ENCODE data around the gene UBE2G1. TPM values are rescaled to one million over a fixed set of nuclear protein-coding genes. Genes with fewer than 3 reads are reported as not detected.
A peak's percentile ranks its signal among the peaks of the same experiment; 100 is the strongest.

Gene UBE2G1
- total RNA-seq, 1 donor, result 39.3 TPM

DNA sequence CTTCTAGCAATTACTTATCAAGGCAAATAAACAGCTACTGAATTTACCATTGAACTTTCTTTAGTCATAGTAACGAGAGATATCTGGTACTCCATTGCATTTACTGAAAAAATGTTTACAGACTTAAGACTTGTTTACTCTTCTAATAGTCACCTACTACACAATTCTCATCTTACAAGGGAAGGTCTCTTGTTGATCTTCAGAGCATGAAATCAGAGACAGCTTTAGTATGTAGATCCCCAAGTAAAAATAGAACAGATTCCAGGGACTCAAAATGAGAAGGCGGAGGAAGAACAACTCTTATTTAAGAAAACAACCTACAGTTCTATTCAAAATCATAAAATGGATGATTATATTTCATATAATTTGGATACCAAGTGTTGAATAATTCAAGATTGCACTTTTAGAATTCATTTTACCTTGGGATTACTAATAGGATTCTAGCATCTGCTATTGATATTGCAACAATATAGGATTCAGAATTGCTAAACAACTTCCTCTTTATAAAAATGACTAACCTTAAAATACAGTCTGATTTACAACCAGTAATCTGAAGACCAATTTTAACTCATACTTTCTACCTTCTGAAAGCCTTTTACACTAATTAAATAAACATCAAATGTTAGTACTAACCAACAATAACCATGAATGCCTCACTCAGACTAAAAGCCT is 20.8 kb downstream of the UBE2G1 start:
- no peak overlapping the region for H3K4me3 ChIP-seq (ENCODE audit: low read depth, low read length)
- TF ChIP-seq, protein P1, sequence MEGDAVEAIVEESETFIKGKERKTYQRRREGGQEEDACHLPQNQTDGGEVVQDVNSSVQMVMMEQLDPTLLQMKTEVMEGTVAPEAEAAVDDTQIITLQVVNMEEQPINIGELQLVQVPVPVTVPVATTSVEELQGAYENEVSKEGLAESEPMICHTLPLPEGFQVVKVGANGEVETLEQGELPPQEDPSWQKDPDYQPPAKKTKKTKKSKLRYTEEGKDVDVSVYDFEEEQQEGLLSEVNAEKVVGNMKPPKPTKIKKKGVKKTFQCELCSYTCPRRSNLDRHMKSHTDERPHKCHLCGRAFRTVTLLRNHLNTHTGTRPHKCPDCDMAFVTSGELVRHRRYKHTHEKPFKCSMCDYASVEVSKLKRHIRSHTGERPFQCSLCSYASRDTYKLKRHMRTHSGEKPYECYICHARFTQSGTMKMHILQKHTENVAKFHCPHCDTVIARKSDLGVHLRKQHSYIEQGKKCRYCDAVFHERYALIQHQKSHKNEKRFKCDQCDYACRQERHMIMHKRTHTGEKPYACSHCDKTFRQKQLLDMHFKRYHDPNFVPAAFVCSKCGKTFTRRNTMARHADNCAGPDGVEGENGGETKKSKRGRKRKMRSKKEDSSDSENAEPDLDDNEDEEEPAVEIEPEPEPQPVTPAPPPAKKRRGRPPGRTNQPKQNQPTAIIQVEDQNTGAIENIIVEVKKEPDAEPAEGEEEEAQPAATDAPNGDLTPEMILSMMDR (IDR thresholded peaks at IDR 0.05; ENCODE audit: insufficient read depth, low read length), result no peak
- DNase-seq (ENCODE audit: low read depth), result no peak

DNA sequence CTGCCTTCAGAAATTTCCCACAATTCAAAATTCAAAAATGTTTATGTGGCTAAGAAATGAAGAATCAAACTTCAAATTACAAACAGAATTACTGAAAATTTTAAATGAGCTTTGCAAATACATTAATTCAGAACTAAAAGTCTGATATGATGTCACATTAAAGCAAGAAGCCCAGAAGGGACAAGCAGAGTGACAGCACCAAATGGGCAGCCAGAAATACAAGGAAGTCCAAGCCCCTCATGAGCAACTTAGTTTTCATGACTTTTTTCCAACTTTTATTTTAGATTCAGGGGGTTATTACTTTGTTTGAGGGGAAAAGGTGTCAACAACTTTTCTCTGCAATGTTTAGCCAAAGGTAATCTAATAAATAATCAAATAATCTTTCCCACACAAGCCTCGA is 21.5 kb downstream of the UBE2G1 start:
- no peak for DNase-seq (ENCODE audit: low read depth)
- TF ChIP-seq, protein P1 (IDR thresholded peaks at IDR 0.05; ENCODE audit: insufficient read depth, low read length), result no peak
- no peak overlapping the region for H3K4me3 ChIP-seq (ENCODE audit: low read depth, low read length)

DNA sequence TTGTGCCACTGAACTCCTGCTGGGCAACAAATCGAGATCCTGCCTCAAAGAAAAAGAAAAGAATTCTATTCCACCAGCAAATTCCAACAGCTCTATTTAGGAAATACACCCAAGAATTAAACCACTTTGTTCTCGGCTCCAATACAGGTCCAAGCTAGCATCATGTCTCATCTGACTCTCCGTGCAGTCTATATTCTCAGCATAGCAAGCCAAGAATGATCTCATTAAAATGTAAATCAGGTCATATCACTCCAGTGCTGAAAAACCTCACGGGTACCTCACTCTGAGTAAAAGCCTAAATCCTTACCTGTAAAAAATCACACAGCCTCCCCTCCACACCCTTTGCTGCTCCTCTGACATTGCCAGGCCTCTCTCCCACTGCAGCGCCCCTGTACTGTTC is 23.9 kb downstream of the UBE2G1 start:
- no peak overlapping the region for H3K4me3 ChIP-seq (ENCODE audit: low read depth, low read length)
- TF ChIP-seq, protein P1 (IDR thresholded peaks at IDR 0.05; ENCODE audit: insufficient read depth, low read length), result no peak
- DNase-seq (ENCODE audit: low read depth), result no peak

DNA sequence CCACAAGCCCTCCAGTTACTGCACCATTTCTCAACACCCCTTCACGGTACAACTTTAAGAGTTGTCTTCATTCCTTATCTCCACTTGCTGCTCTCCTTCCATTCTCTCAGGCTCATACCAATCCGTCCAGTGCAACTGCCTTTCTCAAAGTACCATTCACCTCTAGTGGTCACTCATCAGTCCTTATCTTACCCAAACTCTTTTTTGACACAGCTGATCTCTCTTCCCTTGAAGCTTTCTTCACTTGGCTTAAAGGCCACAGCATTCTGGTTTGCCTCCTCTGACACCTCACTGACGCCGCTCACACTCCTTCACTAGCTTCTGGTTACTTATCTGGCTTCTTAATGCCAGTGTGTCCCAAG is 24.9 kb downstream of the UBE2G1 start:
- H3K4me3 ChIP-seq (ENCODE audit: low read depth, low read length), result no peak overlapping the region
- TF ChIP-seq, protein P1 (IDR thresholded peaks at IDR 0.05; ENCODE audit: insufficient read depth, low read length), result no peak
- no peak for DNase-seq (ENCODE audit: low read depth)

DNA sequence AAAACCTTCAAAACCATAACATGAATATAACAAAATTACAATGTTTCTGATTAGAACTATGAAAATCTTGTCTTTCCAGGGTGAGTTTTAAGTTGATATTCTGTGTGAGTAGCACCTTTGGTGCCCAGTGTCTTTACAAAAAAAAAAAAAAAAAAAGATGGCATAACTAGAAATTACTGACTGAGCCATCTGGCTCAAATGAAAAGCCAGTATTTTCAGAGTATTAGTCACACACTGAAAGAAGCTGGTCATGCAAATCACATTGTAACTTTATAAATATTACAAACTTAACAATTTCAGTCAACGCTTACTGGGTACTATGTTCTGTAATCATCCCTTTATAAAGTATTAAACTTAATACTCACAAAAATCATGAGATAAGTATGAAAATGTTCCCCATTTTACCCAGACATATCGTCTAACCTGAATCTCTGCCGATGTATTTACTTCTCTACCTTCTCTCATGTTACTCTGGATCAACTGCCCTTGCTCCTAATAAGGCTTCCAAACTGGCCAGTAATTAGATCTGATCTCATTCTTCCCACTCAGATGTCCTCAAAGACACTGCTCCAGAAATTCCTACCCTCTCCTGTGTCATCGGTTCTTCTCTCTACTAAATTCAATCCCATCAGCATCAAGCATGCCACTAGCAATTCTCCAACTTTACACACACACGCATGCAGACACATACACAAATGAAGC is 25.4 kb downstream of the UBE2G1 start:
- no peak overlapping the region for H3K4me3 ChIP-seq (ENCODE audit: low read depth, low read length)
- TF ChIP-seq, protein P1 (IDR thresholded peaks at IDR 0.05; ENCODE audit: insufficient read depth, low read length), result no peak
- DNase-seq (ENCODE audit: low read depth), result peak; percentile 42

DNA sequence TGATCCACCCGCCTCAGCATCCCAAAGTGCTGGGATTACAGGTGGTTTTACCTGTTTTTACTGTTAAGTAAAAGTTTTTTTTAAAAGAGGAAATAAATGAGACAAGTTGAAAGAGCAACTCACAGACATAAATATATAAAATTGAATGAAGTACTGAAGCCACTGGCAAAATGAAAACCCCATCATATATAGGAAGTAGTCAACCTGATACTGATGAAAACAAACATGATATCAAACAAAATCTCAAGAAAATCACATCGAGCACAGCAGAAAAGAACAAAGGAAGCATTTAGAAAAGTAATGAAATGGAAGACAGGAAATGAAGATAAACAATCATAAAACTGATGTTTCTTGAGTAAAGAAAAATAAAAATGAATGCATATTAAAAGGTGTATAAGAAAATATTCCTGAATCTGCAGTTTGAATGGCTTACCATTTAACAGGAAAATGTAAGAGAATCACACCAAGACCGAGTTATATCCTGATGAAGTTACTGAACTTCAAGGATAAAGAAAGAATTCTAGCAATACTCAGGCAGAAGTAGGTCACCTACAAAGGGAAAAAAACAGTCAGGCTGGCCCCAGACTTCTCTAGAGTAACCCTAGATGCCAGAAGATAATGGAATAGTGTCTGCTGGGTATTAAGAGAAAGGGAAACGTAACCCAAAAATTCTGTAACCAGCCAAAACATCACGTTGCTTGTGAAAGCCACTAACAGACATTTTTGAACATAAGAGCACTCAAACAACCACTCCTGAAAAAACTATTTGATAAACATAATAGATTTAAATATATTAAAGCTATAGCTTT is 31.5 kb downstream of the UBE2G1 start:
- TF ChIP-seq, protein P1 (IDR thresholded peaks at IDR 0.05; ENCODE audit: insufficient read depth, low read length), result no peak
- DNase-seq (ENCODE audit: low read depth), result no peak
- no peak overlapping the region for H3K4me3 ChIP-seq (ENCODE audit: low read depth, low read length)

All from fibroblast of the aortic adventitia (primary cell).